Parathyroid adenoma (tissue), 2 donors: ENCODE measurements around the gene GCC1.
"Not testable (repeated sequence)": the region's sequence is repeated elsewhere in the genome, so short reads cannot be mapped to it uniquely, and the experiment has no call there.

ENCODE experiments used
- H2AFZ ChIP-seq: fragments of 300-600 bp; sonication (generic); one replicate; pipeline ENCODE4 v1.7.0; 2017; ENCODE audit warnings: antibody characterized with exemption, mild to moderate bottlenecking
- H3K27ac ChIP-seq: fragments of 300-600 bp; sonication (generic); one replicate; pipeline ENCODE4 v1.7.0; 2017
- H3K27me3 ChIP-seq: fragments of 300-600 bp; sonication (generic); one replicate; pipeline ENCODE4 v1.7.0; 2017; ENCODE audit warnings: low read length; ENCODE audit not compliant: control insufficient read depth, insufficient read depth
- H3K36me3 ChIP-seq: fragments of 300-600 bp; sonication (generic); one replicate; pipeline ENCODE4 v1.7.0; 2017; ENCODE audit warnings: low read length; ENCODE audit not compliant: control insufficient read depth, insufficient read depth
- H3K4me1 ChIP-seq: fragments of 300-600 bp; sonication (generic); one replicate; pipeline ENCODE4 v1.7.0; 2017; ENCODE audit warnings: control low read depth
- H3K4me2 ChIP-seq: fragments of 300-600 bp; sonication (generic); one replicate; pipeline ENCODE4 v1.7.0; 2017; ENCODE audit warnings: low read length
- H3K4me3 ChIP-seq: fragments of 300-600 bp; sonication (generic); one replicate; pipeline ENCODE4 v1.7.0; 2017; ENCODE audit warnings: low read depth, low read length
- H3K79me2 ChIP-seq: fragments of 300-600 bp; sonication (generic); one replicate; pipeline ENCODE4 v1.7.0; 2017; ENCODE audit warnings: control low read depth
- H3K9ac ChIP-seq: fragments of 300-600 bp; sonication (generic); one replicate; pipeline ENCODE4 v1.7.0; 2017; ENCODE audit warnings: mild to moderate bottlenecking
- H3K9me3 ChIP-seq: fragments of 300-600 bp; sonication (generic); one replicate; pipeline ENCODE4 v1.7.0; 2017; ENCODE audit warnings: low read length; ENCODE audit not compliant: control insufficient read depth
- TF ChIP-seq, protein P1 (sequence below): fragments of 300-600 bp; sonication (generic); IDR thresholded peaks from one replicate; pipeline ENCODE4 v1.7.0; 2017; ENCODE audit warnings: antibody characterized with exemption, mild to moderate bottlenecking
- donor health status: primary hyperparathyroidism.

The GCC1 gene

DNA sequence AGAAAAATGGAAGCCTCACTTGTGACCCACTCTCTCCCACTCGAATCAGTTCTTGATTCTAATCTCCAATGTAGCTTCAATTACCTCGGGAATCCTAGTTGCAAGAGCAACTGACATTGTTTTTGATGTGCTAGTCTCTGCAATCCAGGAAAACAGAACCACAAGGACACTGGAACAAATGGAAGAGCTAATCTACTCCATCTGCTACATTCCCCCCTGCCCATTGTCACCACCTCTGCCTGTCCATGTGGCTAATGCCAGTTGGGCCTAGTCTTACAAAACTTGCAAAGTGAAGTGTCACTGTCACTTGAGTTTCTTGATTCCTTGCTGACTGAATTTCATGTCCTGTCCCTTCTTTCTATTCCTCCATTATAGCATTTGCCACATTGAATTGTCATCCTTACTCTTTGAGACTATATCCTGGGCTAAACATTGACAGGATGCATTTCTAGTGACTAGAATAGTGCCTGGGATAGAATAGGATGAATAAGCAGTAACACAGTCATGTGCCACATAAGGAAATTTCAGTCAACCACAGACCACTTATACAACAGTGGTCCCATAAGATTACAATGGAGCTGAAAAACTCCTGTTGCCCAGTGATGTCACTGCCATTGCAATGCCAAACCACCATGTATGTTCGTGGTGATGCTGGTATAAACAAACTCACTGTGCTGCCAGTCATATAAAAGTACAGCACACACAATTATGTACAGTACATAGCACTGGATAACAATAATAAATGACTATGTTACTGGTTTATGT, 13.5 kb downstream of the GCC1 start:
- Histone ChIP-seq H3K27ac (no peak overlapping the region), H2AFZ (no peak overlapping the region), H3K4me2 (no peak overlapping the region), H3K4me1 (no peaks in the 10 kb centered on the region), H3K27me3 (no peaks in the 10 kb centered on the region), H3K9ac (no peak overlapping the region), H3K79me2 (no peaks in the 10 kb centered on the region), H3K4me3 (no peak overlapping the region), H3K9me3 (no peaks in the 10 kb centered on the region), H3K36me3 (no peaks in the 10 kb centered on the region)
- TF ChIP-seq, protein P1, sequence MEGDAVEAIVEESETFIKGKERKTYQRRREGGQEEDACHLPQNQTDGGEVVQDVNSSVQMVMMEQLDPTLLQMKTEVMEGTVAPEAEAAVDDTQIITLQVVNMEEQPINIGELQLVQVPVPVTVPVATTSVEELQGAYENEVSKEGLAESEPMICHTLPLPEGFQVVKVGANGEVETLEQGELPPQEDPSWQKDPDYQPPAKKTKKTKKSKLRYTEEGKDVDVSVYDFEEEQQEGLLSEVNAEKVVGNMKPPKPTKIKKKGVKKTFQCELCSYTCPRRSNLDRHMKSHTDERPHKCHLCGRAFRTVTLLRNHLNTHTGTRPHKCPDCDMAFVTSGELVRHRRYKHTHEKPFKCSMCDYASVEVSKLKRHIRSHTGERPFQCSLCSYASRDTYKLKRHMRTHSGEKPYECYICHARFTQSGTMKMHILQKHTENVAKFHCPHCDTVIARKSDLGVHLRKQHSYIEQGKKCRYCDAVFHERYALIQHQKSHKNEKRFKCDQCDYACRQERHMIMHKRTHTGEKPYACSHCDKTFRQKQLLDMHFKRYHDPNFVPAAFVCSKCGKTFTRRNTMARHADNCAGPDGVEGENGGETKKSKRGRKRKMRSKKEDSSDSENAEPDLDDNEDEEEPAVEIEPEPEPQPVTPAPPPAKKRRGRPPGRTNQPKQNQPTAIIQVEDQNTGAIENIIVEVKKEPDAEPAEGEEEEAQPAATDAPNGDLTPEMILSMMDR: no peak

DNA sequence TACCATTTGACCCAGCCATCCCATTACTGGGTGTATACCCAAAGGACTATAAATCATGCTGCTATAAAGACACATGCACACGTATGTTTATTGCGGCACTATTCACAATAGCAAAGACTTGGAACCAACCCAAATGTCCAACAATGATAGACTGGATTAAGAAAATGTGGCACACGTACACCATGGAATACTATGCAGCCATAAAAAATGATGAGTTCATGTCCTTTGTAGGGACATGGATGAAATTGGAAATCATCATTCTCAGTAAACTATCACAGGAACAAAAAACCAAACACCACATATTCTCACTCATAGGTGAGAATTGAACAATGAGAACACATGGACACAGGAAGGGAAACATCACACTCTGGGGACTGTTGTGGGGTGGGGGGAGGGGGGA, 17.4 kb downstream of the GCC1 start:
- H3K36me3 ChIP-seq, H3K9me3 ChIP-seq, H3K79me2 ChIP-seq, H3K4me2 ChIP-seq, H3K9ac ChIP-seq, H3K27me3 ChIP-seq, H3K27ac ChIP-seq, H2AFZ ChIP-seq, H3K4me1 ChIP-seq, H3K4me3 ChIP-seq: not testable (repeated sequence)

DNA sequence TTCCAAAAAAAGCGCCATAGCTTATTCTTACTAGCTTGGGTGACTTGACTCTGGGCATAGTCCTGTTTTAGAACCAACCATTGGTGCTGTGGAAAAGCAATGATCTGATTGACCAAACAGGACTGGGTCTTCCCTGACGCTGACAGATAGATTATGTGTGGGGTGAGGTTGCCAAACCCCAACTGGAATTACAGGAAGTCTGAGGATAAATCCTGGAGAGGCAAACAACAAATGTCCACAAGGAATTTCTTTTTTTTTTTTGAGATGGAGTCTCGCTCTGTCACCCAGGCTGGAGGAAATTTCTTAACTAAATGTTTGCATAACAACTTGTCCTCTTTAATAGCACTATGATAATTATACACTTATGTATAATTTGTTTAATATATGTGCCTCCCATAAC, 19.2 kb downstream of the GCC1 start:
- H3K79me2 ChIP-seq: no peaks in the 10 kb centered on the region
- H3K4me3 ChIP-seq: no peak overlapping the region
- H3K9me3 ChIP-seq: no peaks in the 10 kb centered on the region
- no peak overlapping the region for H3K9ac ChIP-seq
- H3K27ac ChIP-seq: no peak overlapping the region
- no peaks in the 10 kb centered on the region for H3K27me3 ChIP-seq
- no peaks in the 10 kb centered on the region for H3K4me1 ChIP-seq
- H3K4me2 ChIP-seq: no peak overlapping the region
- TF ChIP-seq, protein P1: no peak
- no peaks in the 10 kb centered on the region for H3K36me3 ChIP-seq
- H2AFZ ChIP-seq: no peak overlapping the region

DNA sequence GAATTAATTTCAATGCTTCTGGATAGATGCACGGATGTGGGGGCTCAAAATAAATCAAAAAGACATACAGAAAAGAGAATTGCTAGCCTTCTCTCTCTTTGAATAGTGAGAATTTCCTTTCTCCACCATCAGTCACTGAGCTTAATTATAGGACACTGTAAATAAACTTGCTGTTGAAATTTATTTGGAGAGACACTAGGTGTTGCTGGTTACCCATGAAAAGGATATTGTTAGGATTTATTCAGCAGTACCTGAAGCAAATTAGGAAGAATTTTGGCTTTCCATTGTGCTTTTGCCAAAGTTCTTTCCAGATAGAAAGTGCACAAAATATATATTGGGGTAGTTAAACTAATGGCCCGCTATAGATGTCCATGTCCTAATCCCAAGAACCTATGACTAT, 27.6 kb downstream of the GCC1 start:
- no peak overlapping the region for H2AFZ ChIP-seq
- no peak overlapping the region for H3K9ac ChIP-seq
- no peaks in the 10 kb centered on the region for H3K79me2 ChIP-seq
- no peak overlapping the region for H3K4me3 ChIP-seq
- H3K4me1 ChIP-seq: no peaks in the 10 kb centered on the region
- no peaks in the 10 kb centered on the region for H3K27me3 ChIP-seq
- no peak overlapping the region for H3K27ac ChIP-seq
- no peaks in the 10 kb centered on the region for H3K9me3 ChIP-seq
- no peaks in the 10 kb centered on the region for H3K36me3 ChIP-seq
- no peak overlapping the region for H3K4me2 ChIP-seq
- TF ChIP-seq, protein P1: no peak

DNA sequence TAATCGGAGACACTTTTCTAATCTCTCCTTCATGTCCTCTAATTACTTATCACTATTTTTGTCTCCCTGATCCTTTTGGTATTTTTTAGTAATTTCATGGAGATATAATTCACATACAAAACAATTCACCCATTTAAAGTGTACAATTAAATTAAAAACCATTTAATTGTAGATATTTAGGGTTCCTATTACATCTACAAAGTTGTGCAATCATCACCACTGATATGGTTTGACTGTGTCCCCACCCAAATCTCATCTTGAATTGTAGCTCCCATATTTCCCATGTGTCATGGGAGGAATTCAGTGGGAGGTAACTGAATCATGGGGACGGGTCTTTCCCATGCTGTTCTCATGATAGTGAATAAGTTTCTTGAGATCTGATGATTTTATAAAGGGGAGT, 29.0 kb downstream of the GCC1 start:
- Histone ChIP-seq H3K36me3 (no peaks in the 10 kb centered on the region), H3K4me1 (no peaks in the 10 kb centered on the region), H3K4me2 (no peak overlapping the region), H3K9ac (no peak overlapping the region), H2AFZ (no peak overlapping the region), H3K79me2 (no peaks in the 10 kb centered on the region), H3K9me3 (no peaks in the 10 kb centered on the region), H3K27ac (no peak overlapping the region), H3K4me3 (no peak overlapping the region), H3K27me3 (no peaks in the 10 kb centered on the region)
- TF ChIP-seq, protein P1: no peak
